GM12892 (cell line): Measurements from ENCODE around the gene IL1RAPL2.

Experiments
- POLR2A ChIP-seq: IDR thresholded peaks from 2 replicates; pipeline ENCODE4 v1.6.1; 2011; ENCODE audit warnings: low read depth, low read length, control low read depth
- TAF1 ChIP-seq: IDR thresholded peaks from 2 replicates; pipeline ENCODE4 v1.6.1; 2011; ENCODE audit warnings: low read depth, mild to moderate bottlenecking, control low read depth, low read length, borderline replicate concordance

GRCh38 chrX:105229146-105229545, 663.1 kb downstream of the IL1RAPL2 start:
- TF ChIP-seq POLR2A (no peak), TAF1 (no peak)
